Left cardiac atrium (tissue), 4 donors: ENCODE measurements around the gene LILRA1. TPM values are rescaled to one million over a fixed set of nuclear protein-coding genes. Genes with fewer than 3 reads are reported as not detected.
"Not testable (repeated sequence)": the region's sequence is repeated elsewhere in the genome, so short reads cannot be mapped to it uniquely, and the experiment has no call there.

Experiments
- ATAC-seq, 2 donors: fragments of 200-7000 bp; cut with Tn5 transposase; one replicate each; pipeline ENCODE4 v1.9.1; 2020; ENCODE audit warnings: mild to moderate bottlenecking in 2 of 2, moderate library complexity in 2 of 2
- DNase-seq: peaks from one replicate; pipeline ENCODE4 v3.0.0-alpha.2; 2020
- intact Hi-C, 2 donors: fragments of 100-400 bp; cut with DNase I; formaldehyde crosslinking; loops; one replicate each; pipeline versions ENCODE4 v1.14.1 to v1.15.1; 2022 to 2023
- total RNA-seq, 2 donors: library from RNA; stranded (reverse); fragmentation: NEBNext Ultra II Directional; extraction: Animal tissue kit (Norgen Biotek cat#: 25700); gene quantifications; one replicate each; pipeline ENCODE4 v1.2.1, GENCODE V29; 2021
- donor health status: DM: no; HTN: yes; CAD: no.
- donor health status: DM: no; HTN: yes; CAD: no; lungs with severe emphysema.
- donor health status: DM: yes; HTN: yes; CAD: no.
- donor health status: Dilated cardiomyopathy.

Gene LILRA1
- total RNA-seq, 2 donors from 2014 or later, result 0.86 to 0.97 TPM

GRCh38 chr19:54574527-54575056 lies 18.8 kb upstream of the LILRA1 start:
- DNase-seq (no peak), ATAC-seq (no peak)
- intact Hi-C loops, result loop anchor here in 1 of 2 donors (10.0 kb wide), 1 partner anchor 280 kb away; no protein-coding TSS in a partner anchor

- ATAC-seq, DNase-seq: not testable (repeated sequence)
- intact Hi-C loops, result loop anchor here in 1 of 2 donors (10.0 kb wide), 1 partner anchor 280 kb away; no protein-coding TSS in a partner anchor
Measured at GRCh38 chr19:54575205-54575604, 18.2 kb upstream of the LILRA1 start.

- intact Hi-C loops, result loop anchor here in 1 of 2 donors (10.0 kb wide), 1 partner anchor 282 kb away; no protein-coding TSS in a partner anchor
- no peak for ATAC-seq
- DNase-seq, result no peak
Measured at GRCh38 chr19:54576411-54576976, 16.9 kb upstream of the LILRA1 start.

GRCh38 chr19:54577334-54577733 lies 16.1 kb upstream of the LILRA1 start:
- no peak for DNase-seq
- no peak for ATAC-seq
- intact Hi-C loops, result loop anchor here in 1 of 2 donors (10.0 kb wide), 1 partner anchor 283 kb away; no protein-coding TSS in a partner anchor

- intact Hi-C loops, result loop anchor here in 1 of 2 donors (10.0 kb wide), 1 partner anchor 283 kb away; no protein-coding TSS in a partner anchor
- DNase-seq, ATAC-seq: not testable (repeated sequence)
Measured at GRCh38 chr19:54578268-54578667, 15.2 kb upstream of the LILRA1 start.

GRCh38 chr19:54586397-54586796 lies 7.0 kb upstream of the LILRA1 start:
- ATAC-seq (no peak), DNase-seq (no peak)
- intact Hi-C loops, result no loop called here

- DNase-seq (no peak), ATAC-seq (no peak)
- intact Hi-C loops, result no loop called here
Measured at GRCh38 chr19:54587026-54587425, 6.4 kb upstream of the LILRA1 start.

GRCh38 chr19:54593931-54594626 lies 647 bp downstream of the LILRA1 start:
- DNase-seq, intact Hi-C loops: not testable (repeated sequence)
- ATAC-seq, result peak in 1 of 2 donors; percentile 68

GRCh38 chr19:54594737-54595136 lies 1.3 kb downstream of the LILRA1 start:
- no peak for ATAC-seq

GRCh38 chr19:54595680-54596436 lies 2.4 kb downstream of the LILRA1 start:
- ATAC-seq, DNase-seq, intact Hi-C loops: not testable (repeated sequence)

More at GRCh38 chr19:54594737-54595136, 1.3 kb downstream of the LILRA1 start:
- no peak for DNase-seq
- intact Hi-C loops, result no loop called here

- ATAC-seq, result no peak
- DNase-seq, result no peak
- intact Hi-C loops, result no loop called here
Measured at GRCh38 chr19:54600212-54600611, 6.8 kb downstream of the LILRA1 start.

- intact Hi-C loops, result no loop called here
- ATAC-seq, result peak in 1 of 2 donors; percentile 41
- DNase-seq, result no peak
Measured at GRCh38 chr19:54606230-54606629, 12.8 kb downstream of the LILRA1 start.

GRCh38 chr19:54606891-54607784 lies 13.7 kb downstream of the LILRA1 start:
- intact Hi-C loops, result no loop called here
- peak; percentile 35 for DNase-seq
- peak in 1 of 2 donors; percentile 61 for ATAC-seq

- ATAC-seq (no peak), DNase-seq (no peak)
- intact Hi-C loops, result no loop called here
Measured at GRCh38 chr19:54607785-54608150, 14.3 kb downstream of the LILRA1 start.

GRCh38 chr19:54608205-54608604 lies 14.8 kb downstream of the LILRA1 start:
- ATAC-seq (no peak), DNase-seq (no peak)
- intact Hi-C loops, result no loop called here

GRCh38 chr19:54608792-54609191 lies 15.4 kb downstream of the LILRA1 start:
- intact Hi-C loops, result no loop called here
- ATAC-seq (no peak), DNase-seq (no peak)

- ATAC-seq (no peak), DNase-seq (no peak)
- intact Hi-C loops, result no loop called here
Measured at GRCh38 chr19:54609356-54609791, 15.9 kb downstream of the LILRA1 start.

- DNase-seq (no peak), ATAC-seq (no peak)
- intact Hi-C loops, result no loop called here
Measured at GRCh38 chr19:54612428-54612827, 19.0 kb downstream of the LILRA1 start.
